ENCODE measurements around the gene DNAH10.

DNAH10 gene

DNA sequence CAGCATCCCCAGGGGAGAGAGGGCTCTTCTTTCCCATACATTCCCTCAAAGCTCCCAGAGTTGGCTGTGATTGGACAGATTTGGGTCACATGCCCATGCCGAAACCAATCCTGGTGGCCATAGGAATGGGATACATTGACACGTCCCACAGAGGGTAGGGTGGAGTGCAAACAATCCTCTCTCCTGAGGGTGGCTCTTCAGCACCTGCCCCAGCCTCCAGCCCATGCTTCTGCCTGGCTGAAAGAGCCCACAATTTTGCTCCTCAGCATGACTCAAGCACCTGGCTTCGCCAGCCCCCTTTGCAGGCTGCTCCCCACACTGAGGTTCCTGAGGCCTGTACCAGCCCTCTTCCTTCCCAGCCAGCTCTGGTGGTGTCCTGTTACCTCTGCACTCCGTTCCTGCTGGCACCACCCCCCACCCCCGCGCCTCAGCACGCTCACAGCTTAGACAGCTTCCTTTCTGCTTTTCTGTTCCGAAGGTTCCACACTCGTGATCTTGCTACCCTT is 138.8 kb downstream of the DNAH10 start:
- DNase-seq (ENCODE audit: insufficient read length, low spot score): no peak
- no peak for FAIRE-seq
- TF ChIP-seq CTCF (IDR thresholded peaks at IDR 0.05; ENCODE audit: insufficient read depth, missing control alignments): no peak

DNA sequence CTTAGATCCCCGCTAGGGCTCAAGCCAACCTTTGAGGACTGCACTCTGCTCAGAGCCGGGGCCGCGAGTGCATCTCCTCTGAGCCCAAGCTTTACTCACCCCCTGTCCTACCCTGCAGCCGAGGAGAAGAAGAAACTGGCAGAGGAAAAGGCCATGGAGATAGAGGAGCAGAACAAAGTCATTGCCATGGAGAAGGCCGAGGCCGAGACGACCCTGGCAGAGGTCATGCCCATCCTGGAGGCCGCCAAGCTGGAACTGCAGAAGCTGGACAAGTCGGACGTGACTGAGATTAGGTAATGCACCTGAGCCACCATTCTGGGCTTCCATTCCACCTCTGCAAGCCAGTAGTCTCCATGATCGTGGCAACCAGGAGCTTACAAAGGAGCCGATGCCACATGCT is 140.7 kb downstream of the DNAH10 start:
- DNase-seq (ENCODE audit: insufficient read length, low spot score) (no peak), FAIRE-seq (no peak)
- TF ChIP-seq CTCF (IDR thresholded peaks at IDR 0.05; ENCODE audit: insufficient read depth, missing control alignments): no peak

DNA sequence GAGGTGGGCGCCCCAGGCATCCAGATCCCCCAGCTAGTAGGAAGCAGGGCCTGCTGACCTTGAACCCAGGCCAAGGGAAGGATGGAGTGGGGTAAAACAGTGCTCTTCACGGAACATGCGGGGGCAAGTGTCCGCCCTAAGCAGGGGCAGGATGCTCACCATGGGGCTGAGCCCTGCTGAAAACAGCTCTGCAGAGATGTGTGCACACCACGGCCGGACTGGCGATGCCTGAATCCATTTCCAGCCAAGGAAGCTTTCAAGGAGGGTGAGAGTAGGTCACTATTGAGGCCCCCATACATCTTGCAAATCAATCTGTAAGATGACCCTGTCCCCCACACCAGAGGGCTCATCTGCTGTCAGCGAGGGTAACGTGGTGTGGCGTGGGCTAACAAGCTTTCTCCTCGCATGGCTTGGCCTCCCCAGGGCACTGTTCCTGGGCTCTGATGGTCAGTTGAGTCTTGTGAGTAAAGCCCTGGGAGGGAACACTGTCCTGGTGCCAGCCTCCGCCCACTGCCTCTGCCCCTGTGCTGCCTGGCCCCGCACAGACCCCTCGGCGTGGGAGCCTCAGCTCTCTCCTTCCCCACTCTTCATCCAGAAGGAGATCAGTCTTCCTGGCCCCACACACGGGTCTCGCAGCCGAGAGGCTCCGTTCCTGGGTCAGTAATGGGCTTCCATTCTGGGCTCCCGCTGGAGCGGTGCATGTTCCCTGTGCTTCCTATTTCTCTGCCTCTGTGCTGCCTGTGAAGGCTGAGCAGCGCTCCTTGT is 141.4 kb downstream of the DNAH10 start:
- TF ChIP-seq CTCF (IDR thresholded peaks at IDR 0.05; ENCODE audit: insufficient read depth, missing control alignments): no peak
- no peak for DNase-seq (ENCODE audit: insufficient read length, low spot score)
- no peak for FAIRE-seq

GRCh38 chr12:123905319-123905925 is 143.3 kb downstream of the DNAH10 start:
- DNase-seq (ENCODE audit: insufficient read length, low spot score) (peak; percentile 46), FAIRE-seq (peak; percentile 63)
- TF ChIP-seq CTCF (IDR thresholded peaks at IDR 0.05; ENCODE audit: insufficient read depth, missing control alignments): peak; percentile 86

DNA sequence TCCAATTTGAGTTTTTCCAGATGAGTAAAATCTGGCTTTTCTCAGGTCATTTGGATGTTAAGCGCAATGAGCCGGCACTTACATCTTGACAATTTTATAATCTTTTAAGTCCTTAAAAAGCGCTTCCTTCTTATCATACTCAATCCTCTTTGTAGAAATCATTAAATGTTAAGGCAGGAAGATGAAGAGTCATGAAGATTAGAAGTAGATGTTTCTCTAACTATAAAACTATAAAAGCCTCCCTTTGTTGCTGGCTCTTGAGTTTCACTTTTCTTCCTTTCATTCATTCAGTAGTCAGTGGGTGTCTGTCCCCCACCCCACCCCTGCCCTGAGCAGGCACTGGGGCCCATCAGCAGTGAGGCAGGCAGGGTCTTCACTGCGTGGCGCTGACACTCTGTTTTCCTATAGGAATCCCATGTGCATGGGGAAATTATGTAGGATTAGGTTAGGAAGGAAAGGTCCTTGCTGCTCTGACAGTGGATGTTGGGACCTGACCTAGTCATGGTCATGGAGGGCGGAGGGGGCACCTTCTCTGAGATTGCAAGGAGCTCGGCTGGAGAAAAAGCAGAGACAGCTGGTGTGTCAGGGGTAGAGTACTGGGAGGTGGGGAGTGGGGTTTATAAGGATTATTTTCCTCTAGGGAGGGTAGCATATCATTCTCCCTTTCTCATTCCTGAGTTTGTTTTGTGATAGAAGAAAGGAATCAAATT is 144.8 kb downstream of the DNAH10 start:
- DNase-seq (ENCODE audit: insufficient read length, low spot score) (no peak), FAIRE-seq (peak; percentile 51)
- no peak for TF ChIP-seq CTCF (IDR thresholded peaks at IDR 0.05; ENCODE audit: insufficient read depth, missing control alignments)

DNA sequence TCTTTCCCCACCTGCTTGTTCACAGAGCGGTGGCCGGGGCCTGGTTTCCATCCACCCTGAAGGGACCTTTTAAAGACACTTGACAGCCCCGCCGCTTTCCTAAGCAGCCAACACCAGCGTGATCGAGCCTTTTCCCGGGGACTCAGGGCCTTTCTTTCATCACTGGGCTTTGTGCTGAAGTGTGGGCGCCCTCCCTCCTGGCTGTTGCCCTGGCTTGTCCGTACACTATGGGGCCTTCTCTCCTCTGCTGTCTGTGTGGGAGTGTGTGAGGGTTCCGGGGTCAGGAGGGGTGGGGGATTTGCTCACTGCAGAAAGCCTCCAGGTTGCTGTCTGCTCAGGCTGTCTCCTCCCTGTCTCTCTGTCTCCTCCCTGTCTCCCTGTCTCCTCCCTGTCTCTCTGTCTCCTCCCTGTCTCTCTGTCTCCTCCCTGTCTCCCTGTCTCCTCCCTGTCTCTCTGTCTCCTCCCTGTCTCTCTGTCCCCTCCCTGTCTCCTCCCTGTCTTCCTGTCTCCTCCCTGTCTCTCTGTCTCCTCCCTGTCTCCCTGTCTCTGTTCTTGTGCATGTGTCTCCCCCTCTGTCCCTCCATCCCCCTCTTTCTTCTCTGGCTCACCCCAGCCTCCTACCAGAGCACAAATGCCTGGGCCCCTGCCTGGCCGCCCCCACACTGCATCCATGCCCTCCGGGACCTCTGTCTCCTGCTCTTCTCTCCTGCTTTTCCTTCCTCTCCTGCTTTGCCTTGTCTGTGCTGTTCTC is 145.8 kb downstream of the DNAH10 start:
- DNase-seq (ENCODE audit: insufficient read length, low spot score): no peak

More for the DNA sequence above, 145.8 kb downstream of the DNAH10 start:
- no peak for FAIRE-seq
- TF ChIP-seq CTCF (IDR thresholded peaks at IDR 0.05; ENCODE audit: insufficient read depth, missing control alignments): no peak
